T-helper 2 cell treated with Interferon-gamma antibody and Interleukin-4, amounts not matched to agents 5 μg/mL and 100 μg/mL, for 36 hours (primary cell): Measurements from ENCODE around the gene RBMS1.

Source experiments
- DNase-seq: peaks from one replicate; pipeline ENCODE4 v3.0.0; 2021; ENCODE audit warnings: low spot score
- H3K27ac Mint-ChIP-seq: one replicate; pipeline ENCODE4 v1.8.0; 2021; ENCODE audit warnings: mild to moderate bottlenecking, mixed read lengths
- H3K27me3 Mint-ChIP-seq: one replicate; pipeline ENCODE4 v1.8.0; 2021; ENCODE audit warnings: low read depth, mixed read lengths
- H3K36me3 Mint-ChIP-seq: one replicate; pipeline ENCODE4 v1.8.0; 2021; ENCODE audit warnings: low read depth, mixed read lengths
- H3K4me1 Mint-ChIP-seq: one replicate; pipeline ENCODE4 v1.8.0; 2021; ENCODE audit warnings: low read depth, mixed read lengths
- H3K4me3 Mint-ChIP-seq: one replicate; pipeline ENCODE4 v1.8.0; 2022; ENCODE audit warnings: mild to moderate bottlenecking, moderate library complexity, mixed read lengths
- H3K9me3 Mint-ChIP-seq: one replicate; pipeline ENCODE4 v1.8.0; 2021; ENCODE audit warnings: mixed read lengths

RBMS1 gene

GRCh38 chr2:160349306-160349705 lies 144.3 kb downstream of the RBMS1 start:
- no peak overlapping the region for H3K27ac Mint-ChIP-seq
- peaks cover 8% of the 10 kb centered on the region for H3K36me3 Mint-ChIP-seq

GRCh38 chr2:160347269-160347863 lies 146.2 kb downstream of the RBMS1 start:
- DNase-seq: no peak
- peaks cover 12% of the 10 kb centered on the region for H3K36me3 Mint-ChIP-seq
- no peaks in the 10 kb centered on the region for H3K27me3 Mint-ChIP-seq
- H3K4me3 Mint-ChIP-seq: no peak overlapping the region
- peaks cover 26% of the 10 kb centered on the region for H3K4me1 Mint-ChIP-seq
- no peaks in the 10 kb centered on the region for H3K9me3 Mint-ChIP-seq
- H3K27ac Mint-ChIP-seq: no peak overlapping the region

More at GRCh38 chr2:160349306-160349705, 144.3 kb downstream of the RBMS1 start:
- Mint-ChIP-seq H3K4me1 (peaks cover 26% of the 10 kb centered on the region), H3K9me3 (no peaks in the 10 kb centered on the region), H3K27me3 (no peaks in the 10 kb centered on the region), H3K4me3 (no peak overlapping the region)
- DNase-seq: no peak

GRCh38 chr2:160345071-160345764 lies 148.4 kb downstream of the RBMS1 start:
- H3K27ac Mint-ChIP-seq: peak overlapping the region; percentile 75

DNA sequence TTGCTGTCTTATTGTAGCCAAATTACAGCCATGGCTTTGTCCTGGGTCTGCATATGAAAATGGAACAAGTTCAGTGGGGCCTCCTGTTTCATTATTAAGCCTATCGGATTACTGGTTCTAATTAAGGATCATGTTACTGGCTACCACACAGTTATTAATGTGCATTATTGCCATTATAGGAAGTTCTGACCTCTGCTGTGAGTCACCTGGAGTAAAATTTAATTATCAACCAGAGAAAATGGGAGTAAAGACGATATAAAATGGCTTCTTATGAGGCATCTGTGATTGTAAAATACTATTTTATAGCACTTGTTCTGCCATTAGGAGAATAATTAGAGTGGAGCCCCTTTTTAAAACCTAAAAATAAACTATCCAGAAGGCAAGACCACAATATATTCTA lies 150.2 kb downstream of the RBMS1 start:
- no peak for DNase-seq
- peaks cover 9% of the 10 kb centered on the region for H3K36me3 Mint-ChIP-seq
- H3K9me3 Mint-ChIP-seq: no peaks in the 10 kb centered on the region
- peaks cover 38% of the 10 kb centered on the region for H3K4me1 Mint-ChIP-seq
- H3K27ac Mint-ChIP-seq: no peak overlapping the region
- no peaks in the 10 kb centered on the region for H3K27me3 Mint-ChIP-seq
- H3K4me3 Mint-ChIP-seq: no peak overlapping the region

More at GRCh38 chr2:160345071-160345764, 148.4 kb downstream of the RBMS1 start:
- peaks cover 30% of the 10 kb centered on the region for H3K4me1 Mint-ChIP-seq
- no peak for DNase-seq
- no peaks in the 10 kb centered on the region for H3K27me3 Mint-ChIP-seq
- no peaks in the 10 kb centered on the region for H3K9me3 Mint-ChIP-seq
- peaks cover 12% of the 10 kb centered on the region for H3K36me3 Mint-ChIP-seq
- peak overlapping the region; percentile 56 for H3K4me3 Mint-ChIP-seq

DNA sequence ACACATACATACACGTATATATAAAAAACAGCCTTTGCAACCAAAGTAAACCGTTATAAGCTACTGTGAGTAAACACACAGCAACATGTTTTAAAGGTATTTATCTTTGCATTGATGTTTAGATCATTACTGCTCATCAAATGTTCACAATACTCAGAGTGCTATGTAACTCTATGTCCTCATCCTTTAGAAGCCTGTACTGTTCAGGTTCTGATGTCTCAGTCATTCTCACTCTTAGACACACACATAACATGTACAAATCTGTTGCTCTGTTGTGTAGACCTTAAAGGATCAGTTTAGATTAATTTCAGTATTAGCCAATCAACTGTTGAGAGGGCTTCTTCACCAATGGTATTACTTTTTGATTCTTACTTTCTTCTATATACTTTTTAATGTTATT lies 153.9 kb downstream of the RBMS1 start:
- Mint-ChIP-seq H3K27me3 (no peaks in the 10 kb centered on the region), H3K4me3 (no peak overlapping the region), H3K4me1 (peaks cover 36% of the 10 kb centered on the region), H3K27ac (no peak overlapping the region), H3K36me3 (peaks cover 8% of the 10 kb centered on the region), H3K9me3 (no peaks in the 10 kb centered on the region)
- no peak for DNase-seq

DNA sequence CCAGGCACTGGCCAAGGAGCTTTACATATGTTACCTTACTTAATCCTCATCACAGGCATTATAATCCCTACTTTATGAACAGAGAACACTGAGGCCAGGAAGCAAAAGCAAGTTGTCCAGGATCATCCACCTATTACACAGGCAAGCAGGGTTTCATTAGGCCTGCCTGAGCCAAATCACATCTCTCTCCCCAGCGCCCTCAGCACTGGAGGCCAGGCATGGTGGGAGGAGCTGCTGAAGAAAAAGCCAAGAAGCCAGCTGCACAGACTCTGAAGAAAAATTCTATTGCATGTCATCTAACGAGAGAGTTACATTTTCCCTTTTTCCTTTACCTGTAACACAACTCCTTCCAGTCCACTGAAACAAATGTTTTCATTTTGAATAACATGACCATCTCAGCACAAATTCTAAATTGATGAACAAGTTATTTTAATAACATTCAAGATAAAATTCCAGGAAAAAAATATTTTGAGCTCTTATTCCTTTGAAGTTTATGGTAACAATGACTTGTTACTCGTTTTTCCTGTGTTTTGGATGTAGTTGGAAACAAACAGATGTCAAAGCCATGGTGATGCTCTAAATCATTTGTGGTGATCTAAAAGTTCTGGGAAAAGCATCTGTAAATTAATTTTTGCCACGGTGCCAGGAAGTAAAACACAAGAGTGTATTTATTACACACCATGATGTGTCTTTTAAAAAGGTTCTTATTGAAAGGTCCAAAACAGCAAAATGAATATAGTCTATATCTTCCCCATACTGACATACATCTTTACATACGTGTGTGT lies 154.5 kb downstream of the RBMS1 start:
- Mint-ChIP-seq H3K4me3 (no peak overlapping the region), H3K9me3 (no peaks in the 10 kb centered on the region), H3K4me1 (peaks cover 37% of the 10 kb centered on the region)

GRCh38 chr2:160337728-160338127 lies 155.9 kb downstream of the RBMS1 start:
- no peak for DNase-seq
- Mint-ChIP-seq H3K27me3 (no peaks in the 10 kb centered on the region), H3K4me1 (peaks cover 49% of the 10 kb centered on the region), H3K36me3 (peaks cover 4% of the 10 kb centered on the region), H3K27ac (no peak overlapping the region), H3K9me3 (no peaks in the 10 kb centered on the region), H3K4me3 (no peak overlapping the region)

More for the DNA sequence above, 154.5 kb downstream of the RBMS1 start:
- no peaks in the 10 kb centered on the region for H3K27me3 Mint-ChIP-seq
- DNase-seq: no peak
- H3K36me3 Mint-ChIP-seq: peaks cover 6% of the 10 kb centered on the region
- H3K27ac Mint-ChIP-seq: no peak overlapping the region

DNA sequence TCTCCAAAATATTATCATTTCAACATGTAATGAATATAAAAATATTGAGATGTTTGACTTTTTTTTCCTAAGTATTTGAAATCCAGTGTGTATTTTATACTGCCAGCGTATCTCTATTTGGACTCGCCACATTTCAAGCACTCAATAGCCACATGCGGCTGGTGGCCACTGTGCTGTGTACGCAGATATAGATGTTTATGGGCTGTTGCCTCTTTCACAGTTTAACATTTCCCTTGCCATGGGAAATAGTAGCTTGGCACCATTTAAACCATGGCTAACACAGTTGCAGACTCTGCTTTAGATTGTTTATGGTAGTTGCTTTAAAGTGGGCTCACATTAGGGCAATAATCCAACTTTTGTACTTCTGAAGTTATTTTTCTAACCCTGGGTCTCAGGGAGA lies 157.0 kb downstream of the RBMS1 start:
- H3K27me3 Mint-ChIP-seq: no peaks in the 10 kb centered on the region
- no peak overlapping the region for H3K27ac Mint-ChIP-seq

GRCh38 chr2:160336105-160336504 lies 157.5 kb downstream of the RBMS1 start:
- Mint-ChIP-seq H3K9me3 (no peaks in the 10 kb centered on the region), H3K27me3 (no peaks in the 10 kb centered on the region), H3K36me3 (peaks cover 5% of the 10 kb centered on the region), H3K4me3 (no peak overlapping the region), H3K27ac (no peak overlapping the region), H3K4me1 (peaks cover 61% of the 10 kb centered on the region)
- DNase-seq: no peak

More for the DNA sequence above, 157.0 kb downstream of the RBMS1 start:
- Mint-ChIP-seq H3K4me1 (peaks cover 58% of the 10 kb centered on the region), H3K36me3 (peaks cover 2% of the 10 kb centered on the region), H3K9me3 (no peaks in the 10 kb centered on the region), H3K4me3 (no peak overlapping the region)
- DNase-seq: no peak

DNA sequence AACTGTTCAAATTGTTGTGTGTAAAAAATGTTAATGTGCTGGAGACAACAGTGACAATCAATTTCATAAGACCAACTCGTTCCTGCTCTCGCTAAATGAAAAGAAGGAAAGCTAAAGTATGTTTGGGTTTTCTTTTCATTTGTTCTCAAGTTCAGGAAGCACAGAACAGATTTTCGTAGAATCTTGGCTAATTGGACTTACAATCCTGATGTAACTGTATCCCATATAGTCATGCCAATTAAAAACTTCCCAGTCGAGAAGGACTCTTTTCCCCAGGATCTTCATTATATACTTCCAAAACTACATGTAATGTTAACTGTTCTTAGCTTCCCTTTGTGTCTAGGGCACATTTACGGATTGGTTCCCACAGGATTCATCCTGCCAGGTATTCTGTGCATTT lies 158.2 kb downstream of the RBMS1 start:
- Mint-ChIP-seq H3K36me3 (peaks cover 7% of the 10 kb centered on the region), H3K9me3 (no peaks in the 10 kb centered on the region), H3K4me1 (peaks cover 65% of the 10 kb centered on the region), H3K27ac (no peak overlapping the region), H3K27me3 (no peaks in the 10 kb centered on the region), H3K4me3 (no peak overlapping the region)
- no peak for DNase-seq

DNA sequence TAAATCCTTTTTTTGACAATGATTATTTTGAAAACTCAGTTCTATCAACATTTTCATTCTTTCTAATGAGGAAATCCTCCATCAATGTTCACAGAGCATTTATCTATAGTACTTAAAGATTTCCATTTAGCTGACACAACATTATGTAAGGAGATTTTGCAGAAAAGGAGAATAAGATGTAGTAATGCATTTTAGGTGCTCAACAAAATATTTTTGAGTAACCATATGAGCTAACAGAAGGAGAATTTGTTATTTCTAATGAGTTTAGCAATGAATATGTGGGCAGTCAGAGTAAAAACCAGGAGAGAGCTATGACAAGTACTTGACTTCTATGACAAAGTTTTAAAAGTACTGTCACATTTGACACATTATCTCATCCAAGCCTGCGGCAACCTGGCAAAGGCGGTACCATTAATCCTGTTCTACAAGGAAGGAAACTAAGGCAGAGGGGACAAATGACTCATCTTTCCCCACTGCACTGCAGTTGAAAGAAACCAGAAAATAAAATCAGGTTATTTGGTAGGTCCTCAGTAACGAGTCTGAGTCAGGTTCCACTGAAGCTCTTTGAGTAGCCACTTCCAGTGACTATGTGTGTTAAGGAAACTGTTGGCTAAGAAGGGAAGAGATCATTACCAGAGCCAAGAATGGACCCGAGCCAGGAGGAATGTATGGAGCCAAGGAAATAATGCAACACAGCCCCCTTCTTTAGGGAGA lies 159.4 kb downstream of the RBMS1 start:
- peaks cover 11% of the 10 kb centered on the region for H3K36me3 Mint-ChIP-seq
- peak; percentile 32 for DNase-seq
- no peaks in the 10 kb centered on the region for H3K27me3 Mint-ChIP-seq
- H3K4me1 Mint-ChIP-seq: peaks cover 70% of the 10 kb centered on the region
- no peaks in the 10 kb centered on the region for H3K9me3 Mint-ChIP-seq
- no peak overlapping the region for H3K27ac Mint-ChIP-seq
- H3K4me3 Mint-ChIP-seq: no peak overlapping the region

DNA sequence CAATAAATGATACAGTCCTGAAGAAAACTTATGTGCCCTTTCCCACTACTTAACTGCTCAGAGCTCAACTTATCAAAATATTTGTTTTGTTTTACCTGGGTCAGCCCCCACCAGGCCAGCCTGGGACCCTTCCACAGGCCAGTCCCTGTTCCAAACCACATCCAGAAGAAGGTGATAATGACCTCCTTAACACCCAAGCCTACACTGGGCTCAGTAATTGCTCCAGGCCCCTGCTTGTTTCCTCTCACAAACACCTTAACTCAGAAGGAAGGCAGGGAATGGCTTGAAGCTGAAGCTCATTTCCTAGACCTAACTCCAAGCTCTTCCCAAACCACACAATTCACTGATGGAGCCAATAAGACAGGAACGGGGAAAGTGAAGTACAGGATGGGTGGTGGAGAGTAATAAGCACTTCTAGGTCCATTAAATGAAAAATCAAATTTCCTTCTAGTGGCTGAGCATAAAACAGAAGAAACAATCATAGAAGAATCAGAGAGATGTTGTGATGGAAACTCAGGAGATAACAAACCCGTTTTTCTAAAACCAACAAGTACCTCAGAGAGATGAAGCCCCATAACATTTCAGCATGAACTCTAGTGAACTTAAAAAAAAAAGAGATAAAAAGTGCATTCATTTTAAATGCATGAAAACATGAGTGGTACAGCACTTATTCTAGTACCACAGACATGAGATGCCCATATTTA lies 160.1 kb downstream of the RBMS1 start:
- peaks cover 11% of the 10 kb centered on the region for H3K36me3 Mint-ChIP-seq
- no peaks in the 10 kb centered on the region for H3K9me3 Mint-ChIP-seq
- H3K27me3 Mint-ChIP-seq: no peaks in the 10 kb centered on the region
- no peak overlapping the region for H3K27ac Mint-ChIP-seq
- no peak for DNase-seq
- no peak overlapping the region for H3K4me3 Mint-ChIP-seq
- peaks cover 70% of the 10 kb centered on the region for H3K4me1 Mint-ChIP-seq

GRCh38 chr2:160332318-160332717 lies 161.3 kb downstream of the RBMS1 start:
- Mint-ChIP-seq H3K4me1 (peaks cover 71% of the 10 kb centered on the region), H3K4me3 (peak overlapping the region; percentile 5), H3K27ac (no peak overlapping the region), H3K9me3 (no peaks in the 10 kb centered on the region), H3K36me3 (peaks cover 11% of the 10 kb centered on the region), H3K27me3 (no peaks in the 10 kb centered on the region)
- DNase-seq: no peak
